HG02885 (cell line): ENCODE data around the gene FAM187B.
"Not testable (repeated sequence)": the region's sequence is repeated elsewhere in the genome, so short reads cannot be mapped to it uniquely, and the experiment has no call there.

ENCODE experiments used
- ATAC-seq: cut with Tn5 transposase; IDR thresholded peaks from one replicate; pipeline ENCODE4 v1.9.1; 2021; ENCODE audit warnings: mild to moderate bottlenecking; ENCODE audit not compliant: unreplicated experiment, poor library complexity

The FAM187B gene

DNA sequence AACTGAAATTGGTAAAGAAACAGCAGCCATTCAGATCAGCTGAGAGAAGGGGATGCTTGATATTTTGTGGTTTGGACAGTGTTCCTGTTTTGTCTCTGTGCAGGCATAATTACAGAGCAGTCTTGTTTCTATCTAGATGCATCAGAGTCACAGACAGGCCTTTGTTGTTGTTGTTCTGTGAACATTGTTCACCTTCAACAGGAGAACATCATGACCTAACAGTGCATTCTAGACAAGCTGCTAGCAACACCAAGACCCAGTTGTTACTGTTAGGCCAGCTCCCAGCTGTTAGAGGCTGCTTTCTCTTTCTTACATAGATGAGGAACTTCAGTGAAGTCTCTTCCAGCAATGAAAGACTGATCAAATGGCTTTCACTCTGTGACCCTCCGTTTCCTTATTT, 11.8 kb upstream of the FAM187B start:
- no peak for ATAC-seq

GRCh38 chr19:35239597-35239996, 11.1 kb upstream of the FAM187B start:
- ATAC-seq: not testable (repeated sequence)

DNA sequence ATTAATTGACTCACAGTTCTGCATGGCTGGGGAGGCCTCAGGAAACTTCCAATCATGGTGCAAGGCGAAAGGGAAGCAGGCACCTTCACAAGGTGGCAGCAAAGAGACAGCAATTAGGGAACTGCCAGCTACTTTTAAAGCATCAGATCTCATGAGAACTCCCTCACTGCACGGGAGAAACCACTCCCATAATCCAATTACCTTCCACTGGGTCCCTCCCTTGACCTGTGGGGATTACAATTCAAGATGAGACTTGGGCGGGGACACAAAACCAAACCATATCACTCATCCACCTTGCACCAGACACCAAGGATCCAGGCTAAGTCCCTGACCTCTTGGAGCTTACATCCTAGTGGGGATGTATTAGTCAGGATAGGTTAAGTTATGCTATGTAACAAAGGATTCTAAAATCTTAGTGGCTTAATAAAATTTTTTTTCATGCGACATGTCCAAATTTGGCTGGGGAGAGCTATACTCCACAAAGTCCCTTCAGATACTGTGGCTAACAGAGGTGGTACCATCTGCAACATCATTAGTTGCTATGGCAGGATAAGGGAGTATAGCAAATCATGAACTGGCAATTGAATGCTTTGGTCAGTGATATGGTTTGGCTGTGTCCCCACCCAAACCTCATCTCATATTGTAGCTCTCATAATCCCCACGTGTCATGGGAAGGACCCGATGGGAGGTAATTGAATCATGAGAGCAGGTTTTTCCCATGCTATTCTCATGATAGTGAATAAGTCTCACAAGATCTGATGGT, 8.3 kb upstream of the FAM187B start:
- no peak for ATAC-seq

DNA sequence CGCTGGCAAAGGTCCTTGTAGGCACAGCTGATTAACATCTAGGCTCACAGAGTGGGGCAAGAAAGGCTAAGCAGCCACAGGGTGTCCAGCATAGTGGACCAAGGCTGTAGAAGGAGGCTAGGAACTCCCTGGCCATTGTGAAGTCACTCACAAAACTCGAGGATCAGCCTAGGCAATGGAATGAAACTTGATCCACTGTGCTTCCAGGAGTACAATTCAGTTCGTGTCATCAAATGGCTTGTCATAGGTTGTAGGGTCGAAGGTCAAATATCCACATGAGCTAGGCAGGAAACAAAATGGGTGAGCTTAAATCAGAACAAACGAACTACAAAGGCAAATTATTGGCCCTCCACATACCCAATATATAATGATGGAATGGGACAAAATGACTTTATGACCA, 4.4 kb upstream of the FAM187B start:
- ATAC-seq: no peak

- ATAC-seq: no peak
Observed at GRCh38 chr19:35231956-35232645, 3.6 kb upstream of the FAM187B start.

- no peak for ATAC-seq
Observed at GRCh38 chr19:35229601-35230000, 1.1 kb upstream of the FAM187B start.

- ATAC-seq: no peak
Observed at GRCh38 chr19:35226748-35227147, 1.8 kb downstream of the FAM187B start.

DNA sequence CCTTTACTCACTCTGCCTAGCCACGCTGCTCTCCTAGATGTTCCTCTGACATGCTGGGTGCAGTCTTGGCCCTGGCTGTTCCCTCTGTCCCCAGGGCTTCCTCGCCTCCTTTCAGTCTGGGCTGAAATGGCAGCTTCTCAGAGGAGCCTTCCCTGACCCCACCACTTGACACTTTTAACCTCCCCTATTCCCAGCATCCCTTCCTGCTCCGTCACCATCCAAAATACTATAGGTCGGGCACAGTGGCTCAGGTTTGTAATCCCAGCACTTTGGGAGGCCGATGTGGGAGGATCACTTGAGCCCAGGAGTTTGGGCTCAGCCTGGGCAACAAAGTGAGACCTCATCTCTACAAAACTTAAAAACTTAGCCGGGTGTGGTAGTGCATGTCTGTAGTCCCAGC, 2.6 kb downstream of the FAM187B start:
- ATAC-seq: no peak

- ATAC-seq: no peak
Observed at GRCh38 chr19:35224681-35225571, 3.6 kb downstream of the FAM187B start.

- no peak for ATAC-seq
Observed at GRCh38 chr19:35223862-35224505, 4.6 kb downstream of the FAM187B start.

DNA sequence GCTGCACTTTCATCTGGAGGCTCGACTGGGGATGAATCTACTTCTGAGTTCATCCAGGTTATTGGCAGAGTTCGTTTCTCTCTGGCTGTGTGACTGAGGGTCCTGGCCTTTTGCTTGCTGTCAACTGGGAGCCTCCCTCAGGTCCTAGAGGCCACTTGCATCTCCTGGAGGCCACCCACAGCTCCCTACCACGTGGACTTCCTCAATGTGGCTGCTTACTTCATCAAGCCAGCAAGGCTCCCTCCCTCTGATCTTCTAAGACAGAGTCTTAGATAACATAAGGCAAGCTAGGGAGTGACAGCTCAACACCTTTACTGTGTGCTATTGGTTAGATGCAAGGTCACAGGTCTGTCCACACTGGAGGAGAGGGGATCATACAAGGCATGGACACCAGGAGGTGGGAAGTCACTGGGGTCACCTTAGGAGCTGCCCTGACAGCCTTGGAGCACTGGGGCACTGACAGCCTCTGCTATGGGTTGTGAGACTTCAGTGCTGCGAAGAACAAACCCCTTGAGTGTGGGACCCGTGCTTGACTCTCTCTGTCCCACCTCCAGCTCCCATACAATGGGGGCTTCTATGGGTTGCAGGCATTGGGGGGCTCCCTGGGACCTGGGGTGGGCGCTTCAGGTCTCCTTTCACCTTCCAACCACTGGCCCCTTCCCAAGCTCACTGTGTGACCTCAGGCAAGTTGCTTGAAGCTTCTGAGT, 5.3 kb downstream of the FAM187B start:
- no peak for ATAC-seq

DNA sequence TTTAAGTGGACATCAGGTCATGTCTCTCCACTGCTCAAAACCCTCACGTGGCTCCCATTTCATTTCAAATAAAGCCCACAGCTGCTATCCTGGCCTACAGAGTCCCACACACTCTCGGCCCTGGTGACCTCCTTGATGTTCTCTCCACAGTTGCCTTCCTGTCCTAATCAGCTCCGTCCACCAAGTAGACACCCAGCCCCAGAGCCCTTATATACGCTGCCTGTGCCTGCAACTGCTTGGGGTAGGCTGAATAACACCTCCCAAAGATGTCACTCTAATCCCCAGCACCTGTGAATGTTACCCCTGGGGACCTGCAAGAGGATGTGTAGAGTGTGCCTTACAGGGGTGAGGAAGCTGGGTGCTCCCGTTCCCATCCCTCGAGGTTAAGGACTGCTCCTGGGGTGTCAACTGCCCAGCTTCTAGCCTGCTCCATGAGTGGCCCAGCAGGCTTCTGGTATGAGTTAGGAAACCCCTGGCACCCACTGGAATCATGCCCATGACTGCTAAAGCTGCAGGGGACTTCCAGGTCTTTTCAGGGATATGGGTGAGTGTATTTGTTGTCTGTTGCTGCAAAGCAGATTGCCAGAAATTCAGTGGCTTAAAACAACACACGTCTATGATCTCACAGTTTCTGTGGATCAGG, 6.0 kb downstream of the FAM187B start:
- ATAC-seq: no peak

DNA sequence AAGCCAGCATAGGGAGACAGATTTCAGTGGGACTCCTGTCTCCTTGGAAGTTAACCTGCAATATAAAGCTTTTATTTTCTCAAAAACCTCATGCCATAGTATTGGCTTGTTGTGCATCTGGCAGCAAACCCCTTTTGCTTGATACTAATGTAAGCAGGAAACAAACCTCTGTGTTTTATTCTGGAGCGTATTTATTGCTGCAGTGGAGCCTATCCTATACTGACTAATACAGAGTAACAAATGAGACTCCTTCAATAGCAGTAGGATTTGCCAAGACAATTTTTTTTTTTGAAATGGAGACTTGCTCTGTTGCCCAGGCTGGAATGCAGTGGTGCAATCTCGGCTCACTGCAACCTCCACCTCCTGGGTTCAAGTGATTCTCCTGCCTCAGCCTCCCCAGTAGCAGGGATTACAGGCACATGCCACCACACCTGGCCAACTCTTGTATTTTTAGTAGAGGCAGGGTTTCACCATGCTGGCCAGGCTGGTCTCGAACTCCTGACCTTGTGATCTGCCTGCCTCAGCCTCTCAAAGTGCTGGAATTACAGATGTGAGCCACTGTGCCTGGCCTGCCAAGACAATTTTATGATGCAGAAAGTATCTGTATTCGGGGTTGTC, 7.5 kb downstream of the FAM187B start:
- ATAC-seq: not testable (repeated sequence)

DNA sequence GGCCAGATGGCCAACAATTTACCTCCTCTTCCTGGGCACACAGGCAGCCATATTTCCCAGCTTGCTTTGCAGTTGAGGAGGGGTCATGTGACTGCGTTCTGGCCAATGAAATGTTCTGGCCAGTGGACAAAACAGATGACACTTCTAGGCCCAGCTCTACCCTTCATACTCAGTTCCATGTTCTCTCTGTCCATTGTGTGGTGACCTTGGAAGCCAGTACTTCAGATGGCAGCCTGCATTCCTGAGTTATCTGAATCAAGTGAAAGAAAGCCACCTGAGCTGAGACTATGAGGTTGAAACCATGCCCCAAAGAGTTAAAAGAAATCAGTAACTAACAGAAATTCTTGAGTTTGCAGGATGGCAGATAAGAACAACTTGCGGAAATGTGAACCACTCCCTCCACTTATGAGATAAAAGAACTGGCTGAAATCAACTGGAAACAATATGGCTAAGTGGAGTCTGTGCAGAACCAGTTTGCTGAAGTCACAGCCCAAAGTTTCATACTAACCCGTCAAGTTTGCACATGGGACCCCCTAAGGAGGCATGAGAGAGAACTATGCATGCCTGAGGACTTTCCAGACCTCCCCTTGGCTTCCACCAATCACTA, 8.1 kb downstream of the FAM187B start:
- no peak for ATAC-seq

DNA sequence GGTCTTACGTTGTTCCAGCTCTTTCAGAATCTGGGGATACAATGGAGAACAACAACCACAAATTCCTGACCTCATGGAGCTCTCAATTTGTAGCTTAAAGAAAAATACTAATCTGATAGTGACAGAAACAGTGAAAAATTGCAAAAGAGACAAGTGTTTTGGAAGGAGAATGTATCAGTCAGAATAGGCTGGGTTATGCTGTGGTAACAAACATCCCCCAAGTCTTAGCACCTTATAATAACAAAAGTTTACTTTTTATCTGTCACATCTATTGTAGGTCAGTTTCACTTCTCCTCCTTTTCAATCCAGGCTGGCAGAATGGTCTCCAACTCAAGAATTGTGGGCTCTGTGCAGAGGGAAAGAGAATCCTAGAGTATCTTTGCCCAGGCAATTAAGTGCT, 9.5 kb downstream of the FAM187B start:
- ATAC-seq: no peak

DNA sequence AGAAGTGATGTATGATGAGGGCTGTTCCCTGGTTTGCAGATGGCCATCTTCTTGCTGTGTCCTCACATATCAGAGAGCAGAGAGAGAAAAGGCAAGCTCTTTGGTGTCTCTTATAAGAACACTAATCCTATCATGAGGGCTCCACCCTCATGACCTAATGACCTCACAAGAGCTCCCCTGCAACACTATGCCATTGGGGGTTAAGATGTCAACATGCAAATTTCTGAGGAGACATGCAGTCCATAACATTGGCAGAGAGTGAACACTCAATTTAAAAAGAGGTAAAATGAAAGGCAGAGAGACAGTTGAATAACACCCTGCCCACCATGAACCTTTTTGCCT, 10.9 kb downstream of the FAM187B start:
- no peak for ATAC-seq

- ATAC-seq: no peak
Observed at GRCh38 chr19:35216833-35217648, 11.5 kb downstream of the FAM187B start.
